ENCODE data around the gene NDUFB6. TPM values are rescaled to one million over a fixed set of nuclear protein-coding genes. Genes with fewer than 3 reads are reported as not detected.

The NDUFB6 gene
- total RNA-seq, 6 experiments from 2014 or later = 28.9 to 39.9 (median 36.2) TPM

Other genes with a start within 250 kb of the NDUFB6 start
- 100 to 1,000 TPM in 3 of 6 experiments, 10 to 100 TPM in 3; 75.4 to 108 (median 98.1) TPM for gene ACO1, start 188.5 kb downstream of the NDUFB6 start, total RNA-seq
- gene RIGI, start 47.0 kb downstream of the NDUFB6 start, total RNA-seq = 1 to 10 TPM; 2.7 to 6.1 (median 4.8) TPM
- gene SMIM27, start 20.8 kb downstream of the NDUFB6 start, total RNA-seq = 1 to 10 TPM in 5 of 6 experiments, under 1 TPM in 1; 0.49 to 7.4 (median 2.9) TPM
- gene TOPORS, start 20.6 kb downstream of the NDUFB6 start, total RNA-seq = 1 to 10 TPM; 6.0 to 9.6 (median 7.9) TPM
- not detected for gene TAF1L, start 62.5 kb upstream of the NDUFB6 start, total RNA-seq
- gene TMEM215, start 210.4 kb upstream of the NDUFB6 start, total RNA-seq = not detected